Stomach (tissue), 4 donors: ENCODE results near the gene YPEL2.

Experiments
- POLR2A ChIP-seq, 4 donors: fragments of 450-650 bp; IDR thresholded peaks; one replicate each; pipeline ENCODE4 v1.6.1; 2016; ENCODE audit warnings: antibody characterized with exemption in 4 of 4, control low read depth in 2 of 4, mild to moderate bottlenecking in 1 of 4, moderate library complexity in 1 of 4
- TF ChIP-seq, protein P1 (sequence below), 7 experiments: fragments of 450-650 bp in 4 of 7; fragments of 200-600 bp in 3 of 7; sonication (generic) in 3 of 7; IDR thresholded peaks; one replicate each; pipeline ENCODE4 v1.5.1; 2016 to 2019; ENCODE audit warnings: antibody characterized with exemption in 7 of 7, control low read depth in 2 of 7, mild to moderate bottlenecking in 1 of 7

DNA sequence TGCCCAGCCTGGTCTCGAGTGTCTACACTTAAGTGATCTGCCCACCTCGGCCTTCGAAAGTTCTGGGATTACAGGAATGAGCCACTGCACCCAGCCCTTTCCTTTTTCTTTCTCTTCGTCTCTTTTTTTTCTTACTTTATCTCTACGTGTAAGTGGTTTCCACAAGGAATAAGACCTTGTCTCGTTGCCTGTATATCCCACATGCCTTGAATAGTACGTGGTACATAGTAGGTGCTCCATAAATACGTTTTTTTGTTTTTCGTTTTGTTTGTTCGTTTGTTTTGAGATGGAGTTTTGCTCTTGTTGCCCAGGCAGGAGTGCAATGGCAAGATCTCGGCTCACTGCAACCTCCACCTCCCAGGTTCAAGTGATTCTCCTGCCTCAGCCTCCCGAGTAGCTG lies 86.0 kb downstream of the YPEL2 start:
- TF ChIP-seq, protein P1, sequence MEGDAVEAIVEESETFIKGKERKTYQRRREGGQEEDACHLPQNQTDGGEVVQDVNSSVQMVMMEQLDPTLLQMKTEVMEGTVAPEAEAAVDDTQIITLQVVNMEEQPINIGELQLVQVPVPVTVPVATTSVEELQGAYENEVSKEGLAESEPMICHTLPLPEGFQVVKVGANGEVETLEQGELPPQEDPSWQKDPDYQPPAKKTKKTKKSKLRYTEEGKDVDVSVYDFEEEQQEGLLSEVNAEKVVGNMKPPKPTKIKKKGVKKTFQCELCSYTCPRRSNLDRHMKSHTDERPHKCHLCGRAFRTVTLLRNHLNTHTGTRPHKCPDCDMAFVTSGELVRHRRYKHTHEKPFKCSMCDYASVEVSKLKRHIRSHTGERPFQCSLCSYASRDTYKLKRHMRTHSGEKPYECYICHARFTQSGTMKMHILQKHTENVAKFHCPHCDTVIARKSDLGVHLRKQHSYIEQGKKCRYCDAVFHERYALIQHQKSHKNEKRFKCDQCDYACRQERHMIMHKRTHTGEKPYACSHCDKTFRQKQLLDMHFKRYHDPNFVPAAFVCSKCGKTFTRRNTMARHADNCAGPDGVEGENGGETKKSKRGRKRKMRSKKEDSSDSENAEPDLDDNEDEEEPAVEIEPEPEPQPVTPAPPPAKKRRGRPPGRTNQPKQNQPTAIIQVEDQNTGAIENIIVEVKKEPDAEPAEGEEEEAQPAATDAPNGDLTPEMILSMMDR (IDR thresholded peaks at IDR 0.05): no peak
- TF ChIP-seq POLR2A (IDR thresholded peaks at IDR 0.05): no peak
